ENCODE results near the gene NSD1. TPM values are rescaled to one million over a fixed set of nuclear protein-coding genes. Genes with fewer than 3 reads are reported as not detected.

NSD1 gene
- total and polyA plus RNA-seq, 9 of the 15 experiments (the other 6 are each of a cell fraction or from before 2014, with no cell fraction given): 3.8 to 51.0 (median 24.7) TPM

DNA sequence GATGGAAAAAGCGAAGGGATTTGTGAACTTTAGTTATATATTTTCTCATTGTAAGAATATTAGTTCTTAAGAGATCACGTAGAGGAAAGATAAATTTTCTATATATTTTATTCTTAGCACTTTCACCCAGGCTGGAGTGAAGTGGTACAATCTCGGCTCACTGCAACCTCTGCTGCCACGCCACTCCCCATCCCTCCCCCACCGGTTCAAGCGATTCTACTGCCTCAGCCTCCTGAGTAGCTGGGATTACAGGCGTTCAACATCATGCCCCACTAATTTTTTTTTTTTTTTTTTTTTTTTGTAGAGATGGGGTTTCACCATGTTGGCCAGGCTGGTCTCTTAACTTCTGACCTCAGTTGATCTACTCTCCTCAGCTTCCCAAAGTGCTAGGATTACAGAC is 127.4 kb downstream of the NSD1 start:
- WGBS (ENCODE audit: insufficient coverage, low coverage, missing lambda C conversion rate): 91% methylated on average over 7 of the region's 7 CpGs
- ChIA-PET CTCF (ENCODE audit: low intra/inter-chr PET ratio) (no interaction called here), POLR2A (no interaction called here)
- TF ChIP-seq RBM39 (optimal IDR thresholded peaks at IDR 0.05; ENCODE audit: low read depth, low read length) (no peak), SLC30A9 (CRISPR knock-in tag; IDR thresholded peaks at IDR 0.05) (no peak), PURB (CRISPR knock-in tag; IDR thresholded peaks at IDR 0.05; ENCODE audit: low read depth) (no peak), CGGBP1 (CRISPR knock-in tag; IDR thresholded peaks at IDR 0.05) (no peak)
- Histone ChIP-seq H3K9ac (ENCODE audit: insufficient read depth in 1 of 2, low read depth in 2 of 2, low read length in 2 of 2) (no peak overlapping the region), H3K27ac (ENCODE audit: extremely low read depth, low read depth, low read length) (no peak overlapping the region), H3K4me3 (no peak overlapping the region), H3K27me3 (ENCODE audit: control insufficient read depth in 2 of 2, insufficient read depth in 2 of 2, low read length in 2 of 2) (no peaks in the 10 kb centered on the region), H3K4me2 (ENCODE audit: insufficient read depth, low read length) (no peak overlapping the region), H3K9me3 (replicated peaks; ENCODE audit: control insufficient read depth, insufficient read depth, low read depth, low read length) (no peaks in the 10 kb centered on the region), H3K79me2 (ENCODE audit: control insufficient read depth, insufficient read depth, low read length) (no peaks in the 10 kb centered on the region), H3K4me1 (replicated peaks in 1 of 2; ENCODE audit: control insufficient read depth in 2 of 2, insufficient read depth in 2 of 2, low read length in 2 of 2) (no peaks in the 10 kb centered on the region), H2AFZ (ENCODE audit: low read depth, low read length) (no peak overlapping the region), H3K9me1 (ENCODE audit: control insufficient read depth, insufficient read depth, low read length) (no peaks in the 10 kb centered on the region), H4K20me1 (replicated peaks; ENCODE audit: control insufficient read depth, insufficient read depth, low read length) (no peaks in the 10 kb centered on the region), H3K36me3 (ENCODE audit: control insufficient read depth, insufficient read depth, low read length) (peaks cover 86% of the 10 kb centered on the region)
- BruUV-seq (replicated peaks): no TSS peak
- DNase-seq (ENCODE audit: extremely low read depth in 1 of 4, low spot score in 3 of 4) (no peak), ATAC-seq (no peak), FAIRE-seq (no peak)
- in situ Hi-C loops (cut with MboI): no loop called here
- intact Hi-C loops (cut with micrococcal nuclease): no loop called here

DNA sequence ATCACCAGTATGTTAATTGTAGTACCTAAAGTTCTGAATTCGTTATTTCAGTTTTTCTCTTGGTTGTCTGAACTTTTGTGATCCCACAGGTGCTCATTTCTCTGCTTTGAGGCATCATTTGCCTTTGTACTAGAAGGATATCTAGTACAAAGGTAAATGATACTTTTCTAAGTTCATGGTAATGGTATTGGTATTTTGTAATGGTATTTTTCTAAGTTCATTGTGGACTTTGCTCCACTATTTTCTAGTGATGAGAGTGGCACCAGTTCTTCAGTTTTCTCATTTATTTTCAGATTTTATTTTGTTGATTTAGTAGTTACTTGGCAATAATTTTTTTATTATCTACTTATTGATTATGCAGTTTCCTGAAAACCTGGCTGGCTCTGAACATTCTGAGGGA is 127.9 kb downstream of the NSD1 start:
- Histone ChIP-seq H3K27ac (ENCODE audit: extremely low read depth, low read depth, low read length) (no peak overlapping the region), H3K27me3 (ENCODE audit: control insufficient read depth in 2 of 2, insufficient read depth in 2 of 2, low read length in 2 of 2) (no peaks in the 10 kb centered on the region), H3K9me3 (replicated peaks; ENCODE audit: control insufficient read depth, insufficient read depth, low read depth, low read length) (no peaks in the 10 kb centered on the region), H3K4me2 (ENCODE audit: insufficient read depth, low read length) (no peak overlapping the region), H3K36me3 (ENCODE audit: control insufficient read depth, insufficient read depth, low read length) (peaks cover 85% of the 10 kb centered on the region), H3K9me1 (ENCODE audit: control insufficient read depth, insufficient read depth, low read length) (no peaks in the 10 kb centered on the region), H3K9ac (ENCODE audit: insufficient read depth in 1 of 2, low read depth in 2 of 2, low read length in 2 of 2) (no peak overlapping the region), H2AFZ (ENCODE audit: low read depth, low read length) (no peak overlapping the region), H3K4me1 (replicated peaks in 1 of 2; ENCODE audit: control insufficient read depth in 2 of 2, insufficient read depth in 2 of 2, low read length in 2 of 2) (no peaks in the 10 kb centered on the region), H3K79me2 (ENCODE audit: control insufficient read depth, insufficient read depth, low read length) (no peaks in the 10 kb centered on the region), H3K4me3 (no peak overlapping the region), H4K20me1 (replicated peaks; ENCODE audit: control insufficient read depth, insufficient read depth, low read length) (no peaks in the 10 kb centered on the region)
- CTCF ChIA-PET (ENCODE audit: low intra/inter-chr PET ratio): no interaction called here
- ATAC-seq (no peak), FAIRE-seq (no peak), DNase-seq (ENCODE audit: extremely low read depth in 1 of 4, low spot score in 3 of 4) (no peak)
- WGBS (ENCODE audit: insufficient coverage, low coverage, missing lambda C conversion rate): 67% methylated on average over 1 of the region's 1 CpG
- BruUV-seq (replicated peaks): no TSS peak
- no peak for TF ChIP-seq NR2F6 (CRISPR knock-in tag; IDR thresholded peaks at IDR 0.05)
- TF ChIP-seq ZBTB43 (CRISPR knock-in tag; IDR thresholded peaks at IDR 0.05): no peak
- no peak for TF ChIP-seq RFX5 (IDR thresholded peaks at IDR 0.05; ENCODE audit: low read depth, low read length)
- no peak for TF ChIP-seq DLX4 (CRISPR knock-in tag; IDR thresholded peaks at IDR 0.05)
- no peak for TF ChIP-seq SREBF1 (IDR thresholded peaks at IDR 0.05; ENCODE audit: borderline replicate concordance, low read depth, low read length)
- TF ChIP-seq FOXJ3 (CRISPR knock-in tag; IDR thresholded peaks at IDR 0.05): no peak
- no peak for TF ChIP-seq ASH1L (IDR thresholded peaks at IDR 0.05; ENCODE audit: borderline replicate concordance, low read depth, partially characterized antibody)
- POLR2A ChIA-PET: no interaction called here
- in situ Hi-C loops (cut with MboI) (no loop called here), intact Hi-C loops (cut with micrococcal nuclease) (no loop called here)

Data from K562 (cell line).